Tibial artery (tissue), 4 donors: ENCODE results near the gene CDYL2.

Experiments used
- DNase-seq, 2 donors: peaks; one replicate each; pipeline ENCODE4 v3.0.0-alpha.2; 2019
- H3K27ac ChIP-seq, 2 donors: fragments of 200-600 bp; sonication (generic) in 1 of 2; 1 replicate in 1 of 2; 2 replicates in 1 of 2; pipeline ENCODE4 v1.5.1; 2018 to 2019; ENCODE audit warnings: mild to moderate bottlenecking in 1 of 2
- H3K27me3 ChIP-seq, 2 donors: fragments of 200-600 bp; sonication (generic) in 1 of 2; one replicate each; pipeline versions ENCODE4 v1.5.1 to v1.6.0; 2016 to 2019
- H3K36me3 ChIP-seq, 3 donors: fragments of 200-600 bp; sonication (generic) in 2 of 3; one replicate each; pipeline ENCODE4 v1.5.1; 2016 to 2019; ENCODE audit warnings: mild to moderate bottlenecking in 2 of 3
- H3K4me1 ChIP-seq, 4 donors: fragments of 200-600 bp; sonication (generic) in 2 of 4; 1 replicate in 3 of 4; 2 replicates in 1 of 4; pipeline ENCODE4 v1.5.1; 2016 to 2019
- H3K4me3 ChIP-seq, 2 donors: fragments of 200-600 bp; sonication (generic) in 1 of 2; 1 replicate in 1 of 2; 2 replicates in 1 of 2; pipeline ENCODE4 v1.5.1; 2018 to 2019; ENCODE audit warnings: mild to moderate bottlenecking in 2 of 2
- H3K9me3 ChIP-seq, 3 donors: fragments of 200-600 bp; sonication (generic) in 1 of 3; one replicate each; pipeline ENCODE4 v1.5.1; 2016 to 2019
- intact Hi-C: fragments of 100-400 bp; cut with DNase I; formaldehyde crosslinking; loops from one replicate; pipeline ENCODE4 v1.15.0; 2023; ENCODE audit warnings: low total_unique reads
- TF ChIP-seq, protein P1 (sequence below), 2 experiments: fragments of 200-600 bp in 1 of 2; fragments of 450-650 bp in 1 of 2; IDR thresholded peaks; one replicate each; pipeline ENCODE4 v1.5.1; 2017 to 2019; ENCODE audit warnings: antibody characterized with exemption in 2 of 2, mild to moderate bottlenecking in 1 of 2, moderate library complexity in 1 of 2

CDYL2 gene

DNA sequence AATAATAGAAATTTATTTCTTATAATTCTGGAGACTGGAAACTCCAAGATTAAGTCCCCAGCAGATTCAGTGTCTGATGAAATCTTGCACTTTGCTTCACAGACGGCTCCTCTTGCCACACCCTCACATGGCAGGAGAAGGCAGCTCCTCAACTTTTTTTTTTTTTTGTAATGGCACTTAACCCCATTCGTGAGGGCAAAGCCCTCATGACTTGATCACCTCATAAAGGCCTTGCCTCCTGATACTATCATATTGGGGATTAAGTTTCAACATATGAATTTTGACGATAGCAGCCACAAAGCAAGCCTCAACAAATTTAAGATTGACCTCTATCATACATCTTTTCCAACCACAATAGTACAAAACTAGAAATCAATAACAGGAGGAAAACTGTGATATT is 42.3 kb upstream of the CDYL2 start:
- H3K9me3 ChIP-seq = peaks cover 0 to 10% (median 4%) of the 10 kb centered on the region in 3 donors
- DNase-seq = no peak
- H3K4me3 ChIP-seq = no peak overlapping the region
- intact Hi-C loops = no loop called here
- H3K27ac ChIP-seq = no peak overlapping the region
- TF ChIP-seq, protein P1, sequence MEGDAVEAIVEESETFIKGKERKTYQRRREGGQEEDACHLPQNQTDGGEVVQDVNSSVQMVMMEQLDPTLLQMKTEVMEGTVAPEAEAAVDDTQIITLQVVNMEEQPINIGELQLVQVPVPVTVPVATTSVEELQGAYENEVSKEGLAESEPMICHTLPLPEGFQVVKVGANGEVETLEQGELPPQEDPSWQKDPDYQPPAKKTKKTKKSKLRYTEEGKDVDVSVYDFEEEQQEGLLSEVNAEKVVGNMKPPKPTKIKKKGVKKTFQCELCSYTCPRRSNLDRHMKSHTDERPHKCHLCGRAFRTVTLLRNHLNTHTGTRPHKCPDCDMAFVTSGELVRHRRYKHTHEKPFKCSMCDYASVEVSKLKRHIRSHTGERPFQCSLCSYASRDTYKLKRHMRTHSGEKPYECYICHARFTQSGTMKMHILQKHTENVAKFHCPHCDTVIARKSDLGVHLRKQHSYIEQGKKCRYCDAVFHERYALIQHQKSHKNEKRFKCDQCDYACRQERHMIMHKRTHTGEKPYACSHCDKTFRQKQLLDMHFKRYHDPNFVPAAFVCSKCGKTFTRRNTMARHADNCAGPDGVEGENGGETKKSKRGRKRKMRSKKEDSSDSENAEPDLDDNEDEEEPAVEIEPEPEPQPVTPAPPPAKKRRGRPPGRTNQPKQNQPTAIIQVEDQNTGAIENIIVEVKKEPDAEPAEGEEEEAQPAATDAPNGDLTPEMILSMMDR (IDR thresholded peaks at IDR 0.05) = no peak
- H3K4me1 ChIP-seq = no peaks in the 10 kb centered on the region
- H3K36me3 ChIP-seq = no peaks in the 10 kb centered on the region
- no peaks in the 10 kb centered on the region for H3K27me3 ChIP-seq

- Histone ChIP-seq H3K27me3 (no peaks in the 10 kb centered on the region), H3K36me3 (no peaks in the 10 kb centered on the region), H3K4me3 (no peak overlapping the region), H3K9me3 (peaks cover 0 to 10% (median 4%) of the 10 kb centered on the region in 3 donors), H3K4me1 (no peaks in the 10 kb centered on the region), H3K27ac (no peak overlapping the region)
- no peak for DNase-seq
- TF ChIP-seq, protein P1 (IDR thresholded peaks at IDR 0.05) = no peak
- intact Hi-C loops = no loop called here
Measured at GRCh38 chr16:80846275-80846674, 41.9 kb upstream of the CDYL2 start.

GRCh38 chr16:80844395-80844794 is 40.0 kb upstream of the CDYL2 start:
- intact Hi-C loops = no loop called here
- no peak for DNase-seq
- no peaks in the 10 kb centered on the region for H3K27me3 ChIP-seq
- H3K4me3 ChIP-seq = no peak overlapping the region
- TF ChIP-seq, protein P1 (IDR thresholded peaks at IDR 0.05) = no peak
- no peak overlapping the region for H3K27ac ChIP-seq
- H3K36me3 ChIP-seq = no peaks in the 10 kb centered on the region
- no peaks in the 10 kb centered on the region for H3K4me1 ChIP-seq
- peaks cover 0 to 10% (median 4%) of the 10 kb centered on the region in 3 donors for H3K9me3 ChIP-seq

DNA sequence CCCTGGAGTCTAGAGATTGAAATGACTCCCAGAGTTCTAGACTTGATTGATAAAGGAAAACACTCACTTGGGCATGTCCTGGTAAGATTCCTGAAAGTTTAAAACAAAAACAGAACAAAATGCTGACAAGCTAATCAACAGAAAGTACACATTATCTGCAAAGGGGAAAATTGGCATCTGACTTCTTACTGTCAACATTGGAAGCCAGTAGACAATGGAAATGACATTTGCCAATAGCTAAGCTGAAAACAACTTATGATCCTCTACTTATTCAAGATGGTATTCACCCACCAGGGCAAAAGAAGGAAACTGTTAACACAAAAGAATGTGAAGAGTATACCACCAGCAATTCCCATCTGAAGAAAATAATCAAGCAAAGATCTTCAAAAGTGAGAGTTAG is 36.8 kb upstream of the CDYL2 start:
- Histone ChIP-seq H3K4me1 (no peaks in the 10 kb centered on the region), H3K9me3 (peaks cover 0 to 10% (median 4%) of the 10 kb centered on the region in 3 donors), H3K27me3 (no peaks in the 10 kb centered on the region), H3K27ac (no peak overlapping the region), H3K4me3 (no peak overlapping the region), H3K36me3 (no peaks in the 10 kb centered on the region)
- intact Hi-C loops = no loop called here
- no peak for DNase-seq
- TF ChIP-seq, protein P1 (IDR thresholded peaks at IDR 0.05) = no peak

DNA sequence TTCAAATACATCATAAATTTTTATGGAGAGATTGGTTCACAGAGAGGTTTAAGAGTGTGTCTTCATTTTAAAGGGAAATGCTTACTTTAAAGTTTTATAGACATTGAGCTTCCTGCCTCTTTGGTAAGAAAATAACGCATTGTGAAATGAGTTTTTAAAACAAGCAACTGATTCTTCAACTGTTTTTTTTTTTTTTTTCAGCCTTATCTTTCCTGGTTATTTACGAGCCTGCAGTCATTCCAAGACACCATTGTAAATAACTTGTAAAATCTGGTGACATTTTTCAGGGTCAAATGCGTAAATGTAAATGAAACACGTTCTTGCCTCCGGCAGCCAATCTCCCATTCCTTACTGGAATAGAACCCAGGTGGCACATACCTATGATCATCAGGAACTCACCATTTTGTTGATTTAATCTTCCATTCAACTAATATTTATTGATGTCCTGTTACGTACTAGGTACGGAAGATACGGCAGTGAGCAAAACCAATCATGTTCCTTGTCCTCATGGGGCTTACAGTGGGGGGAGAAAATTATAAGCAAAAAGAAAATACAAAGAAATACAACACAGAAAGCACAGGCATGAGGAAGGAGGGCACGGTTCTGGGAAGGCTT is 33.2 kb upstream of the CDYL2 start:
- no peaks in the 10 kb centered on the region for H3K4me1 ChIP-seq
- no peak overlapping the region for H3K27ac ChIP-seq
- no peaks in the 10 kb centered on the region for H3K36me3 ChIP-seq
- H3K9me3 ChIP-seq = no peaks in the 10 kb centered on the region
- intact Hi-C loops = no loop called here
- no peak for DNase-seq
- no peak overlapping the region for H3K4me3 ChIP-seq
- no peaks in the 10 kb centered on the region for H3K27me3 ChIP-seq
- TF ChIP-seq, protein P1 (IDR thresholded peaks at IDR 0.05) = no peak

DNA sequence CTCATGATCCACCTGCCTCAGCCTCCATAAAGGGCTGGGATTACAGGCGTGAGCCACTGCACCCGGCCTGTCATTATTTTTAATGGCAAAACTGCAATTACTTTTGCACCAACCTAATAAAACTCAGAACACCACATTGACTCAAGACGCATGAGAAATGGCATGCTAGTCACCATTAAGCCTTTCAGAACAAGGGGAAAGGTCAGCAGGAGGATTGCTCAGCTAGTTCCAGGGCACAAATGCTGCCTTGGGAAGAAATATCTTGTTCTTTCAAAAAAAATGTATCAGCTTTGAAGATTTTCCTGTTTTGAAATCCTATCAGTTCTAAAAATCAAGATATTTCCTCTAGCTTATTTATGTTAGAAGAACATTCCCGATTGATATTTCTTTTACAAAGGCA is 32.4 kb upstream of the CDYL2 start:
- Histone ChIP-seq H3K27me3 (no peaks in the 10 kb centered on the region), H3K36me3 (no peaks in the 10 kb centered on the region), H3K4me1 (no peaks in the 10 kb centered on the region), H3K4me3 (no peak overlapping the region), H3K9me3 (no peaks in the 10 kb centered on the region), H3K27ac (no peak overlapping the region)
- intact Hi-C loops = no loop called here
- DNase-seq = no peak
- TF ChIP-seq, protein P1 (IDR thresholded peaks at IDR 0.05) = no peak
